HG03280 (cell line): ENCODE measurements around the gene MRI1.
"Not testable (repeated sequence)": the region's sequence is repeated elsewhere in the genome, so short reads cannot be mapped to it uniquely, and the experiment has no call there.

Experiments used
- ATAC-seq: cut with Tn5 transposase; IDR thresholded peaks from one replicate; pipeline ENCODE4 v1.9.1; 2021; ENCODE audit warnings: mild to moderate bottlenecking, moderate library complexity; ENCODE audit not compliant: unreplicated experiment

The MRI1 gene

GRCh38 chr19:13757805-13758772 is 6.2 kb upstream of the MRI1 start:
- ATAC-seq = no peak

- no peak for ATAC-seq
Observed at GRCh38 chr19:13758795-13759194, 5.5 kb upstream of the MRI1 start.

- ATAC-seq = no peak
Observed at GRCh38 chr19:13761423-13761822, 2.9 kb upstream of the MRI1 start.

GRCh38 chr19:13762635-13763235 is 1.6 kb upstream of the MRI1 start:
- no peak for ATAC-seq

GRCh38 chr19:13763265-13763664 is 1.1 kb upstream of the MRI1 start:
- ATAC-seq = no peak

- no peak for ATAC-seq
Observed at GRCh38 chr19:13764821-13765394, 586 bp downstream of the MRI1 start.

- ATAC-seq = no peak
Observed at GRCh38 chr19:13765395-13766094, 1.2 kb downstream of the MRI1 start.

GRCh38 chr19:13766095-13766481 is 1.8 kb downstream of the MRI1 start:
- no peak for ATAC-seq

GRCh38 chr19:13768510-13768909 is 4.2 kb downstream of the MRI1 start:
- ATAC-seq = no peak

GRCh38 chr19:13770013-13770635 is 5.8 kb downstream of the MRI1 start:
- ATAC-seq = no peak

- ATAC-seq = peak; percentile 93
Observed at GRCh38 chr19:13774217-13775191, 10.2 kb downstream of the MRI1 start, which contains the start of gene C19orf53. C19orf53 (plus strand) TSS chr19:13774456; CDS start chr19:13774478, 22 bp downstream.

GRCh38 chr19:13778398-13778797 is 14.1 kb downstream of the MRI1 start:
- no peak for ATAC-seq

- no peak for ATAC-seq
Observed at GRCh38 chr19:13778847-13779246, 14.5 kb downstream of the MRI1 start.

GRCh38 chr19:13779794-13780193 is 15.5 kb downstream of the MRI1 start:
- ATAC-seq = not testable (repeated sequence)

GRCh38 chr19:13781547-13781946 is 17.2 kb downstream of the MRI1 start:
- ATAC-seq = no peak

- no peak for ATAC-seq
Observed at GRCh38 chr19:13782537-13782936, 18.2 kb downstream of the MRI1 start.

- ATAC-seq = no peak
Observed at GRCh38 chr19:13783565-13784500, 19.5 kb downstream of the MRI1 start.

GRCh38 chr19:13784731-13785452 is 20.6 kb downstream of the MRI1 start:
- ATAC-seq = no peak
